HepG2 (cell line): ENCODE measurements around the gene BICRAL. TPM values are rescaled to one million over a fixed set of nuclear protein-coding genes. Genes with fewer than 3 reads are reported as not detected.
A peak's percentile ranks its signal among the peaks of the same experiment; 100 is the strongest.

ENCODE experiments used
- CC2D1A ChIP-seq: sonication (generic); formaldehyde crosslinking; IDR thresholded peaks from 2 replicates; pipeline ENCODE4 v1.8.1; 2023; ENCODE audit warnings: mild to moderate bottlenecking, missing genetic modification reagents
- CEBPB ChIP-seq: IDR thresholded peaks from 2 replicates; pipeline ENCODE4 v1.6.1; 2011; ENCODE audit warnings: low read depth, low read length, improper control_type of control experiment, borderline replicate concordance
- EZH2 ChIP-seq: conservative IDR thresholded peaks from 2 replicates; pipeline ENCODE4 v1.6.1; 2012; ENCODE audit warnings: mild to moderate bottlenecking, low read depth, low read length, moderate library complexity
- FOSL2 ChIP-seq: sonication (generic); formaldehyde crosslinking; IDR thresholded peaks from 2 replicates; pipeline ENCODE4 v1.4.0; 2020; ENCODE audit warnings: missing genetic modification reagents
- GMEB2 ChIP-seq: IDR thresholded peaks from 2 replicates; pipeline ENCODE4 v1.6.1; 2016; ENCODE audit warnings: missing biosample characterization, missing genetic modification reagents, low read depth
- LBX2 ChIP-seq: sonication (generic); formaldehyde crosslinking; IDR thresholded peaks from 2 replicates; pipeline ENCODE4 v1.5.0; 2020; ENCODE audit warnings: missing genetic modification reagents, mild to moderate bottlenecking, borderline replicate concordance
- MEF2D ChIP-seq: sonication (generic); formaldehyde crosslinking; IDR thresholded peaks from 2 replicates; pipeline ENCODE4 v1.5.1; 2020; ENCODE audit warnings: mild to moderate bottlenecking, missing genetic modification reagents
- NONO ChIP-seq, 2 experiments: fragments of 450-650 bp in 1 of 2; sonication (generic) in 1 of 2; formaldehyde crosslinking in 1 of 2; IDR thresholded peaks in 1 of 2; conservative IDR thresholded peaks in 1 of 2; 2 replicates each; pipeline versions ENCODE4 v1.6.1 to v1.8.0; 2017 to 2022; ENCODE audit warnings: mild to moderate bottlenecking in 1 of 2, missing genetic modification reagents in 1 of 2, moderate library complexity in 1 of 2
- PHF5A ChIP-seq: IDR thresholded peaks from one replicate; pipeline ENCODE4 v1.6.1; 2018; ENCODE audit warnings: low read depth, missing genetic modification reagents; ENCODE audit not compliant: unreplicated experiment
- ZBTB49 ChIP-seq: sonication (generic); formaldehyde crosslinking; IDR thresholded peaks from 2 replicates; pipeline ENCODE4 v1.4.0; 2020; ENCODE audit warnings: missing genetic modification reagents, borderline replicate concordance
- ZNF138 ChIP-seq: sonication (generic); formaldehyde crosslinking; IDR thresholded peaks from 2 replicates; pipeline ENCODE4 v1.5.0; 2020; ENCODE audit warnings: mild to moderate bottlenecking, low read depth, missing genetic modification reagents
- ZNF333 ChIP-seq: sonication (generic); formaldehyde crosslinking; IDR thresholded peaks from 2 replicates; pipeline ENCODE4 v1.4.0; 2020; ENCODE audit warnings: mild to moderate bottlenecking, missing genetic modification reagents, borderline replicate concordance
- ZNF546 ChIP-seq: sonication (generic); formaldehyde crosslinking; conservative IDR thresholded peaks from 2 replicates; pipeline ENCODE4 v1.8.1; 2023; ENCODE audit warnings: mild to moderate bottlenecking, missing genetic modification reagents
- ZNF607 ChIP-seq: sonication (generic); formaldehyde crosslinking; IDR thresholded peaks from 2 replicates; pipeline ENCODE4 v1.5.1; 2020; ENCODE audit warnings: missing genetic modification reagents, mild to moderate bottlenecking, borderline replicate concordance
- ZSCAN20 ChIP-seq: sonication (generic); formaldehyde crosslinking; IDR thresholded peaks from 2 replicates; pipeline ENCODE4 v1.4.0; 2020; ENCODE audit warnings: missing genetic modification reagents, mild to moderate bottlenecking, borderline replicate concordance
- ZSCAN5A ChIP-seq: sonication (generic); formaldehyde crosslinking; IDR thresholded peaks from 2 replicates; pipeline ENCODE4 v1.8.0; 2022; ENCODE audit warnings: mild to moderate bottlenecking, missing genetic modification reagents, borderline replicate concordance
- polyA plus RNA-seq, 8 experiments: library from polyadenylated mRNA; depleted of rRNA in 3 of 8; stranded (reverse) in 7 of 8; unstranded in 1 of 8; fragments of >200 nt; fragmentation: Illumina TruSeq in 4 of 8; extraction: Trizol in 4 of 8; gene quantifications; 2 replicates each; pipeline versions ENCODE4 v1.2.1 to v1.2.3, GENCODE V29; 2011 to 2016; ENCODE audit warnings: low read depth in 4 of 8, missing spikeins in 1 of 8, mixed read lengths in 1 of 8; ENCODE audit not compliant: insufficient read depth in 1 of 8
- total RNA-seq, 5 experiments: library from RNA; depleted of rRNA; stranded (reverse); fragments of >200 nt; fragmentation: Illumina TruSeq; extraction: Trizol; gene quantifications; 2 replicates each; pipeline ENCODE4 v1.2.3, GENCODE V29; 2016; ENCODE audit warnings: low read depth in 1 of 5

The BICRAL gene
- total and polyA plus RNA-seq, 2 of the 13 experiments (the other 11 are each of a cell fraction or from before 2014, with no cell fraction given), result 5.0 to 13.5 TPM

GRCh38 chr6:42746463-42747391 lies 35.1 kb upstream of the BICRAL start (continued):
- TF ChIP-seq ZBTB49 (CRISPR knock-in tag) (peak; percentile 65; the same call in 1 of the 2 replicates), CEBPB (no peak), CC2D1A (CRISPR knock-in tag) (no peak), ZNF138 (CRISPR knock-in tag) (peak; percentile 80; the same call in 1 of the 2 replicates), GMEB2 (no peak), MEF2D (CRISPR knock-in tag) (no peak; the same call in 1 of the 2 replicates), ZNF546 (CRISPR knock-in tag) (peak; percentile 80; the same call in 1 of the 2 replicates), PHF5A (CRISPR knock-in tag) (no peak), ZSCAN20 (CRISPR knock-in tag) (0 out of 2 replicates have a peak, but pooled peaks have one; percentile 24), NONO (IDR thresholded peaks at IDR 0.05) (no peak), NONO (CRISPR knock-in tag; conservative IDR thresholded peaks at IDR 0.05) (peak; percentile 49; the same call in 1 of the 2 replicates), ZNF333 (CRISPR knock-in tag) (peak; percentile 74), FOSL2 (peak; percentile 61), LBX2 (peak; percentile 15; the same call in 1 of the 2 replicates), EZH2 (no peak), ZSCAN5A (no peak; the same call in 1 of the 2 replicates), ZNF607 (no peak)
